ENCODE results near the gene MBD4. TPM values are rescaled to one million over a fixed set of nuclear protein-coding genes. Genes with fewer than 3 reads are reported as not detected.

Gene MBD4
- total and polyA plus RNA-seq, 11 donors, result 10.8 to 42.3 (median 20.6) TPM

DNA sequence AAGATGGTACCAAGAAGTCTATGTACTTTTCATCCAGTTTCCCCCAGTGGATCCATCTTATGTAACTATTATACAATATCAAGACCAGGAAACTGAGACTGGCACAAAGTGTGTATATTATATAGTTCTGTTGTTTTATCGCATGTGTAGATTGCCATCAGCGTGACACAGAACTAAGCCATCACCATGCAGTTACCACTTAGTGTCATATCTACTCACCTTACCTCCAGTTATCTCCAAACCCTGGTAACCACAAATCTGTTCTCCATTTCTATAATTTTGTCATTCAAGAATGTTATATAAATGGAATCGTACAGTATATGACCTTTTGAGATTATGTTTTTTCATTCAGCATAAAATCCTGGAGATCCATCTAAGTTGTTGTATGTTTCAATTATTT is 23.3 kb upstream of the MBD4 start:
- Histone ChIP-seq H3K36me3 (peaks cover 0 to 53% (median 30%) of the 10 kb centered on the region in 9 donors), H3K9me3 (no peaks in the 10 kb centered on the region), H3K4me1 (peaks cover 0 to 21% (median 5%) of the 10 kb centered on the region in 12 donors), H3K27ac (peak overlapping the region in 4 of 12 donors; percentile 74 to 94 (median 86)), H3K27me3 (no peaks in the 10 kb centered on the region), H3K4me3 (no peak overlapping the region)
- no peak for DNase-seq
- TF ChIP-seq, protein P1, sequence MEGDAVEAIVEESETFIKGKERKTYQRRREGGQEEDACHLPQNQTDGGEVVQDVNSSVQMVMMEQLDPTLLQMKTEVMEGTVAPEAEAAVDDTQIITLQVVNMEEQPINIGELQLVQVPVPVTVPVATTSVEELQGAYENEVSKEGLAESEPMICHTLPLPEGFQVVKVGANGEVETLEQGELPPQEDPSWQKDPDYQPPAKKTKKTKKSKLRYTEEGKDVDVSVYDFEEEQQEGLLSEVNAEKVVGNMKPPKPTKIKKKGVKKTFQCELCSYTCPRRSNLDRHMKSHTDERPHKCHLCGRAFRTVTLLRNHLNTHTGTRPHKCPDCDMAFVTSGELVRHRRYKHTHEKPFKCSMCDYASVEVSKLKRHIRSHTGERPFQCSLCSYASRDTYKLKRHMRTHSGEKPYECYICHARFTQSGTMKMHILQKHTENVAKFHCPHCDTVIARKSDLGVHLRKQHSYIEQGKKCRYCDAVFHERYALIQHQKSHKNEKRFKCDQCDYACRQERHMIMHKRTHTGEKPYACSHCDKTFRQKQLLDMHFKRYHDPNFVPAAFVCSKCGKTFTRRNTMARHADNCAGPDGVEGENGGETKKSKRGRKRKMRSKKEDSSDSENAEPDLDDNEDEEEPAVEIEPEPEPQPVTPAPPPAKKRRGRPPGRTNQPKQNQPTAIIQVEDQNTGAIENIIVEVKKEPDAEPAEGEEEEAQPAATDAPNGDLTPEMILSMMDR (IDR thresholded peaks at IDR 0.05), result no peak
- ATAC-seq, result no peak
- intact Hi-C loops (cut with DNase I), result loop anchor here in 1 of 10 donors (2.0 kb wide), 1 partner anchor 42 kb away; no protein-coding TSS in a partner anchor
- WGBS, 4 donors, result 95 to 97% (median 96%) methylated on average over 3 of the region's 3 CpGs

DNA sequence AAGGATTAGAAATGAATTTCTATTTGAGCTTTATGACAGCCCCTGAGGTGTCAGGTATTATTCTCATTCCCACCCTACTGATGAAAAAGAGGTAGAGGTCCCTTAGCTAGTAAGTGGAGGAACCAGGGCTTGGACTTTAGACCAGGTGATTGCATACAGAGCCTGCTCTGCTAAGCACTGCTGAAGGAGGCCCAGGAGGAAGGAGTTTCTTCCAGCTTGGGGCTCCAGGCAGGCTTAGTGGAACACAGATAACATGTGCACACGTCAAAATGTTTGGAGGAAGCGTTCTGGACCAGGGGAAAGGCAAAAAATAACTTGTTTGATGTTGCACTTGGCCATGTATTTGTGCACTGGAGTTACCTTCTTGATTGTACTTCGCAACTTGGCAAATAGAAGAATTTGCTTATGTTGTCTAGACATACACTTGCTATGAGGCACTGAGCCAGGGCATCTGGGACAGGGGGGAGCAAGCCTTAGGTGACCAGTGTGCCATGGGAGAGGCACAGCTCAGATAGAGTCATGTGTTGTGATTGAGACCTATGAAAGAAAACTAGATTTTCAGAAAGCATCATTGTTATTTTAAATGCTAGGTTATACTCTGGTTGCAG is 22.7 kb upstream of the MBD4 start:
- DNase-seq (peak in 1 of 5 donors; percentile 72), ATAC-seq (peak; percentile 74 to 84 (median 83))
- Histone ChIP-seq H3K9me3 (no peaks in the 10 kb centered on the region), H3K36me3 (peaks cover 0 to 58% (median 30%) of the 10 kb centered on the region in 9 donors), H3K27me3 (no peaks in the 10 kb centered on the region), H3K4me3 (no peak overlapping the region), H3K4me1 (peaks cover 0 to 18% (median 5%) of the 10 kb centered on the region in 12 donors), H3K27ac (peak overlapping the region in 11 of 12 donors; percentile 53 to 94 (median 74))
- TF ChIP-seq POLR2A (IDR thresholded peaks at IDR 0.05), result no peak
- TF ChIP-seq, protein P1 (IDR thresholded peaks at IDR 0.05), result no peak
- intact Hi-C loops (cut with DNase I), result loop anchor here in 1 of 10 donors (2.0 kb wide), 1 partner anchor 42 kb away; no protein-coding TSS in a partner anchor
- 51 to 62% (median 56%) methylated on average over 3 of the region's 3 CpGs for WGBS, 4 donors

DNA sequence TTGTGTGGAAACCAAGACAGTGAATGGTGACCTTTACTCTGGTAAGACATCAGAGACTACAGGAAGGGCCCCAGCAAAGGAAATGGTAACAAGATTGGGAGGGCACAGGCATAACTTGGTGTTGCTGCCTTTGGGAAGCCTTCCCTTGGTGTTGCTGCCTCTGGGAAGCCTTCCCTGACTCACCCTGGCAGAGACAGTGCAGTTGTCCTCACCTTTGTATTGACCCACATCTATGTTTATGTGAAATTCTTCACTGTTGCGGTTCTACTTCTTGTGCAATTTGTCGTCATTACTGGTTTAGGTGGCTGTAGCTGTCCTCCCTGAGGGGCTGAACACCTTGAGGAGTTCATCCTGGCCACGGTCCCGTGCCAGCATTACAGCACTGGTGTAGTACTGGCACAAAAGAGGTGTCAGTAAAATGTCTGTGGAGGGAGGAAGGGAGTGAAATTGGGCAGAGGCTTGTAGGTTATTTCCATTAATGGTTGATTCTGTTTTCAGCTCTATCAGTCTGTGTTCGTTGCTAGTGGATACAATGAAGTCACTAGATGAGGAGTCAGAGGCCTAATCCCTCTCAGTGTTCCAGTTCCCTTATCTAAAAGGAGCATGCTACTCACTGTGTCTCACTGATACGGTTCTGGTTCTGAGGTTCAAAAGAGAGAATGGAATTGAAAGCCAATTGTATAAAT is 21.9 kb upstream of the MBD4 start:
- Histone ChIP-seq H3K4me1 (peaks cover 0 to 18% (median 5%) of the 10 kb centered on the region in 12 donors), H3K27me3 (no peaks in the 10 kb centered on the region), H3K4me3 (no peak overlapping the region), H3K36me3 (peaks cover 0 to 67% (median 26%) of the 10 kb centered on the region in 9 donors), H3K9me3 (no peaks in the 10 kb centered on the region), H3K27ac (peak overlapping the region; percentile 6 to 94 (median 74))
- ATAC-seq (peak; percentile 92 to 94 (median 94)), DNase-seq (peak in 4 of 5 donors; percentile 15 to 87 (median 50))
- 49 to 60% (median 57%) methylated on average over 6 of the region's 6 CpGs for WGBS, 4 donors
- intact Hi-C loops (cut with DNase I), result loop anchor here in 1 of 10 donors (2.0 kb wide), 1 partner anchor 43 kb away; no protein-coding TSS in a partner anchor
- TF ChIP-seq POLR2A (IDR thresholded peaks at IDR 0.05), result peak in 1 of 2 donors; percentile 8
- TF ChIP-seq, protein P1 (IDR thresholded peaks at IDR 0.05), result no peak

DNA sequence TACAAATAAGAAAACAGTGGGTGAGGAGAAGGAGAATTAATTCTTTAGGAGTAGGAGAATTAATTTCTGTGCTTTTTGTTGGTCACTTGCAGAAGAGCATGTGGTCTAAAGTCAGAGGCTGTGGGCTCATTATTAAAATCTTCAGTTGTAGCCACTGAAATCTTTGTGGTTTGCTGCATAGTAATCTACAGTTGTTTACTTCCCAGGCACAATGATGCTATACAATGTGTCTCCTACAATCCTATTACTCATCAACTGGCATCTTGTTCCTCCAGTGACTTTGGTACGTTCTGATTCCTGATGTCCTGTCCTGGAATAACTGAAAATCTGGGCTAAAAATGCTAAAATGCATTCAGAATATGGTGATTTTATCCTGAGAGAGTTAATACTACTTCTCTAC is 21.3 kb upstream of the MBD4 start:
- WGBS, 4 donors, result 83 to 88% (median 86%) methylated on average over 1 of the region's 1 CpG
- peaks cover 0 to 18% (median 5%) of the 10 kb centered on the region in 12 donors for H3K4me1 ChIP-seq
- TF ChIP-seq POLR2A (IDR thresholded peaks at IDR 0.05), result no peak
- peak overlapping the region in 11 of 12 donors; percentile 6 to 94 (median 74) for H3K27ac ChIP-seq
- DNase-seq, result no peak
- H3K36me3 ChIP-seq, result peaks cover 0 to 71% (median 30%) of the 10 kb centered on the region in 9 donors
- ATAC-seq, result no peak
- H3K27me3 ChIP-seq, result no peaks in the 10 kb centered on the region
- H3K4me3 ChIP-seq, result no peak overlapping the region
- intact Hi-C loops (cut with DNase I), result no loop called here
- no peaks in the 10 kb centered on the region for H3K9me3 ChIP-seq
